HuH-7 (cell line): ENCODE results near the gene PTPRT.

Experiments
- DNase-seq: peaks from one replicate; pipeline ENCODE4 v3.0.0; 2011; ENCODE audit warnings: low spot score

Gene PTPRT

GRCh38 chr20:42611889-42612837 lies 577.5 kb downstream of the PTPRT start:
- DNase-seq: no peak

- no peak for DNase-seq
Measured at GRCh38 chr20:42611423-42611822, 578.3 kb downstream of the PTPRT start.

DNA sequence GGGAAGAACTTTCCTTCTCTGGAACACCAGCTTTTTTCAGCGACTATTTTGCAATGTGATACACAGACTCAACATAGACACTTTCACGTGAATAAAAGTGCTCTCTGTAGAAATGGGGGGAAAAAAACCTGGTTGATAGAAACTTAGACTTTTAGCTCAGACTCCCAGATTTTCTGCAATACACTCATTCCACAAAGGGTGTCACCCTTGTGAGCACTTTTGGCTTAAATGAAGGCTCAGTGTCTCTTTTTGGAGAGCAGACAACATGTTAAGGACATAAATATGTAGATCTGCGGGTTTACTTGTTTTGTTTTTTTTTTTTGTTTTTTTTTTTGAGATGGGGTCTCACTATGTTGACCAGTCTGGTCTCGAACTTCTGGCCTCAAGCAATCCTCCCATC lies 579.6 kb downstream of the PTPRT start:
- no peak for DNase-seq

DNA sequence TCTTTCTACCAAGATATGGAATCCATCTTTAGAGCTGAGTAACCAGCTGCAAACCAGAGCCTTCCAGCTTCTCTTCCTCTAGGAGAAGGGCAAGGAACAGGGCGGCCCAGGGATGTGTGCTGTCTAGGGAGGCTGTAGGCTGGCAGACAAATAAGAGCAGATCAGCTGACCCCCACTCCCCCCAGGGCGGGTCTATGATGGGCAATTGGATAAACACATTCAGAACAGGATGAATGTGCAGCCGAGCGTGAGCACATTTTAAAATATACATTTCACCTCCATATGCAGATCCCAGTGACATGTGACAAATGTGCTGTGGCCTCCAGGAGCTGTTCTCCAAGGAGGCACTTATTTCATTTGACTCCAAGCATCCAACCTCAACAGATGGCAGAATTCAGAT lies 580.1 kb downstream of the PTPRT start:
- no peak for DNase-seq

- no peak for DNase-seq
Measured at GRCh38 chr20:42604998-42605956, 584.4 kb downstream of the PTPRT start.

GRCh38 chr20:42603655-42604054 lies 586.1 kb downstream of the PTPRT start:
- DNase-seq: no peak

DNA sequence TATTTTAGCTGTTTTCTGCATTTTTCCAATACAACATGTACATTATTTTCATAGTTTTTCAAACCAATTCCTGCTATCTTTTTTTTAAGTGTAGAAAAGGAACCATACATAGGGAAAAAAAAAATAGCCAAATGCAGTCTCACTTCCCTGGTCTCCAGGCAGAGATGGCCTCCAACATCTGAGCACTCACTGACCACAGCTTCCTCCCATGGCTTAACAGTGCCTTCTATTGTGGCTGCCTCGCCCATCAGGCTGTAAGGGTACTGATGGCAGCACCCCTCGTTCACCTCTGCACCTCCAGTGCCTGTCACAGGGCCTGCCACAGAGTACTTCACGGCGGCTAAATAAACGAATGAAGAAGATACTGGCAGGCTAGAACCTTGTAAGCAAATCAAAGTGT lies 591.1 kb downstream of the PTPRT start:
- no peak for DNase-seq

- no peak for DNase-seq
Measured at GRCh38 chr20:42595625-42596024, 594.1 kb downstream of the PTPRT start.

- DNase-seq: no peak
Measured at GRCh38 chr20:42594659-42595058, 595.0 kb downstream of the PTPRT start.

- no peak for DNase-seq
Measured at GRCh38 chr20:42594011-42594410, 595.7 kb downstream of the PTPRT start.

DNA sequence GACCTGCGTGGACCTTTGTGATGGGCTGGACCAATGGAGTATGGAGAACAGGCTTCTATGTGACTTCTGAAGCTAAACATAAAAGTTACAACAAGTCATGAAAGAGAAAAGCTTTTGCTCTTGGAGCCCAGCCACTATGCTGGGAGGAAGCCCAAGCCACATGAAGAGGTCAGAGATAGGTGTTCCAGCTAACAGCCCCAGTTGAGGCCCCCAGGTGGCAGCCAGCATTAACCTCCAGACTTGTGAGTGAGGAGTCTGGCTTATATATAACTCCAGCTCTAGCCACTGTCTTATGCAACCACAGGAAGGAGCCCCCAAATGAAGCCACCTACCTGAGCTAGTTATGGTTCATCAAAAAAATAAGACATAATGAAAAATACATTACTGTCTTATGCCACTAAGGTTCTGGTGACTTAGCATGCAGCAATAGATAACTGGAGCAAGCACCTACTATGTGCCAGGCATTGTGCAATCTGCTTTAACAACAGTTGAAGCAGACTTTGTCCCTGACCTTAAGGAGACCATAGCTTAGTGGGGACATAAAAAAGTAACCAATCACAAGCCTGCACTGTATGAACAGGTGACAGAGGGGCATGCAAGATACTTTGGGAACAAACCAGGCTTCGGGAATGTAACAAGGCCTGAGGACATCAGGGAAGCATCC lies 599.6 kb downstream of the PTPRT start:
- no peak for DNase-seq

GRCh38 chr20:42588847-42589246 lies 600.9 kb downstream of the PTPRT start:
- DNase-seq: no peak

DNA sequence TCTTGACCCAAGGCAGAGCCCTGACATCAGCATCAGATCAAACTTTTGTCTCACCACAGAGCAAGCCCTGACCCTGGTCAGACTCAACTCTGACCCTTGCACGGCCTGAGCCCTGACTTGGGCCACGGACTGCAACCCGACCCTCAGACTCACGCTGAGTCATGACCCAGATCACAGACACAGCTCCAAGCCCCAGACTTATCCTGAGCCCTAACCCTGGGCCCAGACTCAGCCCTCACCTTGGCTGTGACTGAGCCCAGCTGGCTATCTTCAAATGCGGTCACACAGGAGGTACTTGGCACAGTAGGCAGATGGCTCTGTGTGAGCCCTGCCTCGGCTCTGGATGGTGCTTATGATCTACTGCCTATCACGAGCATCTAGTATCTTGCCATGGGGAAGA lies 602.3 kb downstream of the PTPRT start:
- DNase-seq: no peak

DNA sequence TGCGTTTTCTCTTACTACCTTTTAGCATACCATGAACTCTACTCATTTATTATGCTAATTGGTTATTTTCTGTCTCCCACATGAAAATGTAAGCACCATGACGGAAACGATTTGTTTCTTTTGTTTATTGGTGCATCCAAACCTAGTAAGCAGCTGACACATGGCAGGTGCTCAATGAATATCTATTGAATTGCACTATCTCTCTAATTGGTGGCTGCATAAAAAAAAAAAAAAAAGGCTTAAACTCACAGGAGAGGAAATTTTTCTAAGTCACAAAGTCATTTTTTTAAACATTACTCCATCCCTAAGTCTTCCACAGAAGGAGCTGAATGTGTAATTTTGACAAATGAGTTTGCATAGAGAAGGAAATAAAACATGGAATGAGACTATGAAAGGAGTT lies 608.4 kb downstream of the PTPRT start:
- DNase-seq: no peak

- DNase-seq: no peak
Measured at GRCh38 chr20:42576167-42576566, 613.5 kb downstream of the PTPRT start.

GRCh38 chr20:42572320-42573016 lies 617.2 kb downstream of the PTPRT start:
- no peak for DNase-seq

- DNase-seq: no peak
Measured at GRCh38 chr20:42567409-42567808, 622.3 kb downstream of the PTPRT start.

- no peak for DNase-seq
Measured at GRCh38 chr20:42565235-42565995, 624.3 kb downstream of the PTPRT start.

DNA sequence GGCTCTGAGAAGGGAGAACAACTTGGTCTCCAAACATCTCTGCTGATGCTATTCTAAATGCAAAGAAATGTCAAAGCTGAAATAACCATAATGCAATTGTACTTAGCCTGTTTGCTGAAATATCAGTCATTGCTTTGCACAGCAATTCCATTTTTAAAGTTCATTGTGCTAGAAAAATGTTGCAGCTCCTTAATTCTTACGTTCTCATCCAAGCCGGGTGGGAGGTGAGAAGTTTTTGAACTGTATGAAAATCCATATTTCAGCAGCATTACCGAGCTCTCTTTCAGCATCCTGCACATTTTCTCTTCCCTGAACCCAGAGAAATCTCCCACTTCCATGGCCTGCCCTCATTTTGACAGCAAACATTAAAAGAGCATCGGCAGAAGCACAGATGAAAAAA lies 630.0 kb downstream of the PTPRT start:
- no peak for DNase-seq

DNA sequence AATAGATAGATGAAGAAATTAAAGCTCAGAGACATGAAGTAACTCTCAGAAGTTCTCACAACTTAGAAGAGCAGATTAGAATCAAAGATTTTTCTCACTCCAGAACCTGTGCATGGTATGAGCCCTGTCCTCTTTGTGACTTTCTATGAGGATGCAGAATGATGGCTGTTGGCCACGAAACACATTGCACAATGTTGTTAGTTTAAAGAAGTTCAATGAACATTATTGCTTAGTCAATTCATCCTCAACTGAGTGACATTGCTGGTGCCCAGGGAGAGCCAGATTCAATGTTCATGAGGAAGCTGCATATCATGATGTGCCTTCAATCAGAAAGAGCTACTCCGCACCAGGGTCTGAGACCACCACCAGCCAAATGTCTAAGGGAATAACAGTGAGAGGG lies 633.1 kb downstream of the PTPRT start:
- DNase-seq: no peak

DNA sequence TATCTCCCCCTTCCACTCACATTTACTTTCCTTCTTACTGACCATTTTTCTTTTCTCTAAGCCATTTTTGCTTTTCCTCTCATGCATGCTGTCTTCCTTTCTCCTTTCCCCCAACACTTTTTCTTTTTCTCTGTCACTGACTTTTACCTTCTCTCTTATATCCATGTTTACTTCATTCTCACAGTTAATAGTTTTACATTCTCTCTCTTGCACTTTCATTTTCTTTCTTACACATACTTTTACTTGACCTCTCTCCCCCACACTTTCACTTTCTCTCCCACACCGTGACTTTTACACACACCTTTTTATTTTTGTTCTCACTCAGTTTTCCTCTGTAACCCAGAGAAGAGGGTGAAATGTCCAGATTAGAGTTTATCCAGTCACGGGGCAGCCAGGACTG lies 636.3 kb downstream of the PTPRT start:
- DNase-seq: no peak
